ENCODE results near the gene C14orf93.

C14orf93 gene

GRCh38 chr14:23045419-23046357 is 35.7 kb upstream of the C14orf93 start:
- no peak for DNase-seq

DNA sequence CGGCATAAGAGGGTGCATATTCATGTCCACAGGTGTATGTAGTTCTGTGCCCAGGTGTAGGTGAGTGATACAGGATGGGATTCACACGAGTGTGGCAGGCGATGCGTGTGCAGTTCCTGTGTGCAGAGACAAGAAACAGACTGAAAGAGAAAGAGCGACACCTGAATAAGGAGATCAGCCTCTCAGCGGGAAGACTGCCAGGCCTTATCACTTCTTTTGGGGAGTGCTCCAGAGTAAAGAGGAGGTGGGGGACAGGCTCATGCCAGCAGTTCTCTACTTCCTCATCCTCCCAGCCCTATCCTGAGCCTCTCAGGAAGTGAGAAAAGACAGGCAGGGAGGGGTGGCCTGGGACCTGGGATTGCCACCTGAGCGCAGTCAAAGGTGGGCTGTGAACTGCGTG is 34.9 kb upstream of the C14orf93 start:
- no peak for DNase-seq

DNA sequence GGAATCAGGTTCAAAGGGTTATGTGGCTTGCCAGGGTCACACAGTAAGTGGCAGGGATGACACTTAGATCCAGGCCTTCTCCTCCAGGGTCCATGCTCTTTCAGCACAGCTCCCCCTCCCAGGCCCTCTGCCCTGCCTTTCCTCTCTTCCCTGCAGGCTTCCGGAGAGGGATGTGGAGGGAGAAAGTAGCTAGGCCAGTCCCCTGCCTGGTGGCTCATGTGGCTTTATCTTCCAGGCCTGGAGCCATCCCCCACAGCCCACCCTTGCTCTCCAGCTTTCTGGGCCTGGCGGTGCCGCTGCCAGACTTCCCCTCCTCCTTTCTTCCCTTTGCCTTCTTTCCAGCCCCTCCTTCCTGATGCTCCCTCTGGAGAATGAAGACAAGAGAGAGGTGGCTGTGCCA is 33.8 kb upstream of the C14orf93 start:
- DNase-seq = no peak

DNA sequence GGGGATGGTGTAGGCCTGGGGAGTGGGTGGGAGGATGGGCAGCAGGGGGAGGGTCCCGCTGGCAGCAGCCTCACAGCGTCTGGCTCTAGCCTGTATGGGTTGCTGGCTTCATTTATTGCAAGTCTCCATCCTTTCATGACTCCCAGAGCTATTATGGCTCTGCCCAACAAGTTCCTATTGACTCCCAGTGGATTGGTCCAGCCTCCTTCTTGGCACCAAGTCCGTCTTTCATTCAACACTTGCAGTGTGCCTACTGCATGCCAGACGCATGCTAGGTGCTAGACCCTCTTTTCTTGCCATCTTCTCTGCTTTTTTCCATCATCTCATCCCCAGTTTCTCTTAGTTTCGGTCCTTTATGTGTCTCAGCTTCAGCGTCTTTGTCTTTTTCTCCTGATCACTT is 33.2 kb upstream of the C14orf93 start:
- no peak for DNase-seq

DNA sequence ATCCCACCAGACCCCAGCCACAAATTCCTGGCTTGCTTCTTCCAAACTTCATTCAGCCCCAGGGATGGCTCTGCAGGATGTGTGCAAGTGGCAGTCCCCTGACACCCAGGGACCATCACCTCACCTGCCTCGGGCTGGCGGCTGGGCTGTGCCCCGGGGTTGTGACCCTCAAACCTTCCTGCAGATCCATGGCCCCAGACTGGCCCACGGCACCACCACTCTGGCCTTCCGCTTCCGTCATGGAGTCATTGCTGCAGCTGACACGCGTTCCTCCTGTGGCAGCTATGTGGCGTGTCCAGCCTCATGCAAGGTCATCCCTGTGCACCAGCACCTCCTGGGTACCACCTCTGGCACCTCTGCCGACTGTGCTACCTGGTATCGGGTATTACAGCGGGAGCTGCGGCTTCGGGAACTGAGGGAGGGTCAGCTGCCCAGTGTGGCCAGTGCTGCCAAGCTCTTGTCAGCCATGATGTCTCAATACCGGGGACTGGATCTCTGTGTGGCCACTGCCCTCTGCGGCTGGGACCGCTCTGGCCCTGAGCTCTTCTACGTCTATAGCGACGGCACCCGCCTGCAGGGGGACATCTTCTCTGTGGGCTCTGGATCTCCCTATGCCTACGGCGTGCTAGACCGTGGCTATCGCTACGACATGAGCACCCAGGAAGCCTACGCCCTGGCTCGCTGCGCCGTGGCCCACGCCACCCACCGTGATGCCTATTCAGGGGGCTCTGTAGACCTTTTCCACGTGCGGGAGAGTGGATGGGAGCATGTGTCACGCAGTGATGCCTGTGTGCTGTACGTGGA is 32.4 kb upstream of the C14orf93 start, which contains the start of gene PSMB11:
Gene PSMB11 (plus strand): TSS at position 51 of the 804 bp plus-strand sequence. CDS start 14 bp downstream, at position 65.
- DNase-seq = no peak

DNA sequence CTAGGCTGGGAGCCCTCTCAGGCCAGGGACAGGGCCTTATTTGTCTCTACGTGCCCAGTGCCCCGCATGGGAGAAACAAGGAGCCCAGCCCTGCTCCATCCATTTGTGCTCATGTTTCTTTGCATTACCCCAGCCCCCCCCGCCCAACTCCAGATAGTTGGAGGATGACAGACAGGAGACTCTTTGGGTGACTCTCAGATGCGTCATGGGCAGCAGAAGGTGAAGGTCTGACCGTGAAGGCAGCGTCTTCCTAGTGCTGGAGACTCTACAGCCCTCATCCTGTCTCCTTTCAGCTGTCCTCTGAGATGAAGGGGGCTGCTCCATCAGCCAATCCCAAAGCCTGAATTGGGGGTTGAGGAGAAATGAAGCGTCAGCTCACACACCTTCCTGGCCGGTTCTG is 31.8 kb upstream of the C14orf93 start:
- DNase-seq = no peak

- DNase-seq = no peak
These were observed 30.2 kb upstream of the C14orf93 start for GRCh38 chr14:23040100-23040499.

DNA sequence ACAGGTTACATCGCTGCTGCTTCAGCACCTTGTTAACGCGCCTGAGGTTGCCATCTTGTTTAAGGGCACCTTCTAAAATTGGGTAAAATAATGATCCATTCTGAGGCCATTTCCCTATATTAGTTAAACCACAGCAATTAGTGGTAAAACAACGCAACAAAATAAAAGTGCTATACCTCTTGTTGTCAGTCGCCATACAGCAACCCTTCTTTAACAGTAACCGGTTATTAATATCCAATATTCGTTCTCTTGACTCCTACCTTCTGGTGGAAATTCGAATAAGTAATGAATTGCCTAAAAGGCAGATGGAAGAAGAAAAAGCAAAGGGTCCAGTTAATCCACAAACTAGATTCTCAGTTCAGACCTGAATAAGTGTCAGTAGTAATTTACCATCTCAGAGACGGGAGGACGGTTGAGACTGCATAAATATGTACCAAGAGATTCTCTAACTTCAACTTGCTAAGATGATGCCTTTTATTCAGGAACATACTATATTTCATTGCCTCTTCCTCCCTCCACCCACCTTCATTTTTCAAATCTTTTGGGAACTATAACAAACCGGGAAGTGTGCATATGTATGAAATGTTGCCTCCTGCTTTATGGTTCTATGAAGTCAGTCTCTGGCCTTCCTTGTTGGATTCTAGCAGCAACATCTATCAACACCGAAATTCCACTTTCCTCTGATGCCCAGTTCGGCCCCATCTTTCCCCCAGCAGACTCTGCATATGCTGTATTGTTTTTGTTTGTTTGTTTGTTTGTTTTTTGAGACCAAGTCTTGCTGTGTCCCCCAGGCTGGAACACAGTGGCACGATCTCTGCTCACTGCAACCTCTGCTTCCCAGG is 25.6 kb upstream of the C14orf93 start:
- DNase-seq = no peak

DNA sequence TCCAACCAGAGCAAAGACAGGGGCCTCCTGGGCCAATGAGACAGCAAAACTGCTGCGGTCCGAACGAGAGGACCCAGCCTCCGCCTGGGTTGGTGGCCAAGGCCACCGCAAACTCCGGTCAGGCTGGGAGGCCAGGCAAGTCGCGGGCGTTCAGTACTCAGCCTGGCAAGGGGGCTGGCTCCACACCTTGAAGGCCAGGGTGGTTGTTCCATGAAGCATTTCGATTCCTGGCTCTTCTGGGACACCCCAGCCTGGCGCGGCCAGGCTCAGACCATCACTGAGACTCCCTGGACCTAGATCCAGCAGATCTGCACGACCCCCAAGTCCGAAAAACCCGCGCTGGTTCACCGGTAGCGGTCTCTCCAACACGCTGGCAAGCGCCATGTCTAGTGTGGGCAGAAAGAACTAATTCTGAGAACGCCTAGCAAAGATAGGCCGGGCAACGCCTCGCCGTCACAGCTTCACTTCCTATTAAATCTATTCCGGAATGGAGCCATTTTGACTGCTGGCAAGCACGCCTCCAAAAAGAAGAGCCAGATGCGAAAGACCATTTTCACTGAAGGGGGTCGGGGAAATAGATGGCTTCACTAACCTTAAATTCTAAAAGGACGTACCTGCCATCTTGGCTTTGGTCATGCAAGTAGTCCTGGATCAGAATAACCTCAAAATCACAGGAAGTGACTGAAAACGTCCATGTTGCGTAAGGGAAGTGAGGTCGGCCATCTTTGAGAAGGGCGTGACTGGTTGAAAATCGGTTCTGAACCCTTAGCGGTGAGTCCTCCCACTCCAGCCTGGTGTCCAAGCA is 24.8 kb upstream of the C14orf93 start, which contains the start of gene PSMB5:
Gene PSMB5 (minus strand): TSS at position 403 of the 805 bp plus-strand sequence. CDS start 19 bp downstream, at position 384.
- peak; percentile 91 for DNase-seq

GRCh38 chr14:23033801-23034497 is 24.0 kb upstream of the C14orf93 start:
- no peak for DNase-seq

- DNase-seq = no peak
These were observed 23.3 kb upstream of the C14orf93 start for GRCh38 chr14:23033251-23033727.

- DNase-seq = no peak
These were observed 21.0 kb upstream of the C14orf93 start for GRCh38 chr14:23030936-23031335.

GRCh38 chr14:23028799-23029198 is 18.9 kb upstream of the C14orf93 start:
- peak; percentile 33 for DNase-seq

GRCh38 chr14:23025151-23025814 is 15.3 kb upstream of the C14orf93 start:
- DNase-seq = peak; percentile 40

DNA sequence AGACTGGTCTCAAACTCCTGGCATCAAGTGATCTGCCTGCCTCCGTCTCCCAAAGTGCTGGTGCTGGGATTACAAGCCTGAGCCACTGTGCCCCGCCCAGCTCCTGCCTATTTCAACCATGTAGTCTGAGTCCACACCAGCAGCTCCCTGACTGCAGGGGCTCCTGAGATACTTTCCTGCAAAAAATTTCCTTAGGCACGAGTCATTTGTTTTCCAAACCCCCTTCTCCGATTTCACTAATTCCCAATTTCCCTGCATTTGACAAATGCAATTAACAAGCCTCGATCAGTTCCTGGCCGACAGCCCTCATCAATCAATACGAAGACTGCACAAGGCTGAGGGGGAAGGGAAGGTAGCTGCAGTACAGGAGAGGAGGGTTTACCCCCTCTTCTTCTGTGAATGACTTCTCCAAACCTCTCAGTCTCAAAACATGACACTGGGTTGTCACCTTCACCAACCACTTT is 14.7 kb upstream of the C14orf93 start:
- DNase-seq = no peak

DNA sequence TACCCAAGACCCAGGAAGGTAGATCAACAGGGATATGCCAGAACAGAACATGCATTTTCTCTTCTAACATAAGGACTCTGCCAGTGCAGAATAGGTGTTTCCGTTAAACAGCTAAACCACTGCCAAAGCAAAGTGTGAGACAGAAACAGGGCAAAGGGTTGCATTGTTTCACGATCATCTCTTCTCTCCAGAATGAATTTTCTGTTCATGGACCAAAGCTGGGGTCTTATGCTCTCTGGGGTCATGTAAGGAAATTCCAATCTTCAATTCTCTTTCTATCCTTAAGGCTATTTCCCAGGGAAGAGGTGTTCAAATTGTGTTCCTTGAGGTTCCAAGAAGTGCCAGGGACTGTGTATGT is 13.8 kb upstream of the C14orf93 start:
- no peak for DNase-seq

GRCh38 chr14:23023022-23023794 is 13.3 kb upstream of the C14orf93 start:
- no peak for DNase-seq

DNA sequence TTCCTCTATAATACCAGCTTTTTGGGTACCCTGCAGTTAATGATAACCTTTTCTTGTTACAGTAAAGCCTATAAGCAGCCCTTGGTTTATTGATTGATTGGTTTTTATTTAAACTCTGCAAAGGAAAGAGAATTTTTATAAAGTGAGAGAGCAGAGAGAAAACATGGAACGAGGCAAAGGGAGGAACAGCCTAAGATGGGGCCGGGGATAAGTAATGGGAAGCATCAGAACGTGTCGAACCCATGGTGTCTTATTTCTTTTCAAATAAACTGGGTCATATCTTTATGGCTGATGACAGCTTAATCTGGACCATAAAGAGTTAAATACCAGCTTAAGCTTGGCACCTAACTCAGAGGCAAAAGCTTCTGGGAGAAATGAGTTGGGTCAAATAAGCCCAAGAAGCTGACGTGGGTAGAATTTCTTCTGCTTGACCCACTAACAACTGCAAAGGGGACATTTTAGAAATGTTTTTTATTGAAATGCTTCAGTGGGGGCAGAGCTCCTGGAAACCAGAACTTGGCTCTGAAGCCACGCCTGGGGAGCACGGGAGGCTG is 12.0 kb upstream of the C14orf93 start:
- DNase-seq = no peak

- no peak for DNase-seq
These were observed 11.5 kb upstream of the C14orf93 start for GRCh38 chr14:23021434-23021833.

All from stimulated activated CD4-positive, alpha-beta T cell treated with anti-CD3 and anti-CD28 coated beads, Interleukin-15, amount 100 ng/mL, for 24 hours (primary cell).